Measurements from ENCODE around the gene GPC4.

DNA sequence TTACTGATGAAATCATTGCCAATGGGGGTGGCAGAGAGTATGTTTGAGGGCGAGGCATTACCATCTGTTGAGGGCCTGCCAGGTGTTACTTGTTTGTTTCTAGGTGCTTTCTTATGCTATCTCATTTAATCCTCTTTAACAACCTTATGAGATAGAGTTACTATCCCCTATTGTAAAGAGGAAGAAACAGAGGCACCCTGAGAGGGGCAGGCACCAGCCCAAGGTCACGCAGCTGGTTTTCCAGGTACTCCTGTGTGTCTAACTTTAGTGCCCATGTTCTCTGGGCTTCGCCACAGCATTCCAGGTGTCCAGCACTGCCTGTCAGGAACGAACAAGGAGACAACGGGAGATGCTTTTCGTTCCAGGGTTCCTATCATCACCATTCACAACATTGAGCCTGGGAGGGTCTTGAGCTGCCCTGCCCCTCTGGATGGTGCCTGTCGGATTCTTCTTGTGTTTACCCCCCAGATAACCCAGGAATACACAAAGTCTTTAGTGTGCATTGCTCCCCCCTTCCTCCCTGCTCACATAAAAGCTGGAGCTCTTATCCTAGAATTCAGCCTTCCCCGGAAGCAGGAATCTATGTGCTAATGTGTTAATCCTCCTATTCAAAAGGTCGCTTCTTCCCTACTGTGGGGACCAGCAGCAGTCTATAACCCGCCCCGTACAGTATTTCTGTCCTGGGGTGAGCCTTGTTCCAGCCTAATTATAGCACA, 24.9 kb upstream of the GPC4 start:
- TF ChIP-seq, protein P1, sequence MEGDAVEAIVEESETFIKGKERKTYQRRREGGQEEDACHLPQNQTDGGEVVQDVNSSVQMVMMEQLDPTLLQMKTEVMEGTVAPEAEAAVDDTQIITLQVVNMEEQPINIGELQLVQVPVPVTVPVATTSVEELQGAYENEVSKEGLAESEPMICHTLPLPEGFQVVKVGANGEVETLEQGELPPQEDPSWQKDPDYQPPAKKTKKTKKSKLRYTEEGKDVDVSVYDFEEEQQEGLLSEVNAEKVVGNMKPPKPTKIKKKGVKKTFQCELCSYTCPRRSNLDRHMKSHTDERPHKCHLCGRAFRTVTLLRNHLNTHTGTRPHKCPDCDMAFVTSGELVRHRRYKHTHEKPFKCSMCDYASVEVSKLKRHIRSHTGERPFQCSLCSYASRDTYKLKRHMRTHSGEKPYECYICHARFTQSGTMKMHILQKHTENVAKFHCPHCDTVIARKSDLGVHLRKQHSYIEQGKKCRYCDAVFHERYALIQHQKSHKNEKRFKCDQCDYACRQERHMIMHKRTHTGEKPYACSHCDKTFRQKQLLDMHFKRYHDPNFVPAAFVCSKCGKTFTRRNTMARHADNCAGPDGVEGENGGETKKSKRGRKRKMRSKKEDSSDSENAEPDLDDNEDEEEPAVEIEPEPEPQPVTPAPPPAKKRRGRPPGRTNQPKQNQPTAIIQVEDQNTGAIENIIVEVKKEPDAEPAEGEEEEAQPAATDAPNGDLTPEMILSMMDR (IDR thresholded peaks at IDR 0.05; ENCODE audit: low read length): no peak
- no peak for TF ChIP-seq EZH2 (IDR thresholded peaks at IDR 0.05; ENCODE audit: borderline replicate concordance, low read length)

Data from OCI-LY1 (cell line).